Measurements from ENCODE around the gene NUP88.

NUP88 gene

DNA sequence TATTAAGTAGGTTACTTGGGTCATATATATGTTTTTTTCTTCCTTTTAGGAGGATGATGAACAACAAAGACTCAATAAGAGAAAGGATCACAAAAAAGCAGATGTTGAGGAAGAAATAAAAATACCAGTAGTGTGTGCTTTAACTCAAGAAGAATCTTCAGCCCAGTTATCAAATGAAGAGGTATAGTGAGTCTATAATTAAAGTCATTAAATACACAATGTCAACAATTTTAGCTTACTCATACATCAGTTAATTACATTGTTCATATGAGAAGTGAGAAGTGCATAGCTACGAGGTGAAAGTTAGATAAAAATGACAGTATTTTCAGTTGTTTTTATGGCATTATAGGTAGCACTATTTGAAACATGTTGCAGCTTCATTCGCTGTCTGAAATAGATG, 65.2 kb downstream of the NUP88 start:
- TF ChIP-seq, protein P1, sequence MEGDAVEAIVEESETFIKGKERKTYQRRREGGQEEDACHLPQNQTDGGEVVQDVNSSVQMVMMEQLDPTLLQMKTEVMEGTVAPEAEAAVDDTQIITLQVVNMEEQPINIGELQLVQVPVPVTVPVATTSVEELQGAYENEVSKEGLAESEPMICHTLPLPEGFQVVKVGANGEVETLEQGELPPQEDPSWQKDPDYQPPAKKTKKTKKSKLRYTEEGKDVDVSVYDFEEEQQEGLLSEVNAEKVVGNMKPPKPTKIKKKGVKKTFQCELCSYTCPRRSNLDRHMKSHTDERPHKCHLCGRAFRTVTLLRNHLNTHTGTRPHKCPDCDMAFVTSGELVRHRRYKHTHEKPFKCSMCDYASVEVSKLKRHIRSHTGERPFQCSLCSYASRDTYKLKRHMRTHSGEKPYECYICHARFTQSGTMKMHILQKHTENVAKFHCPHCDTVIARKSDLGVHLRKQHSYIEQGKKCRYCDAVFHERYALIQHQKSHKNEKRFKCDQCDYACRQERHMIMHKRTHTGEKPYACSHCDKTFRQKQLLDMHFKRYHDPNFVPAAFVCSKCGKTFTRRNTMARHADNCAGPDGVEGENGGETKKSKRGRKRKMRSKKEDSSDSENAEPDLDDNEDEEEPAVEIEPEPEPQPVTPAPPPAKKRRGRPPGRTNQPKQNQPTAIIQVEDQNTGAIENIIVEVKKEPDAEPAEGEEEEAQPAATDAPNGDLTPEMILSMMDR (IDR thresholded peaks at IDR 0.05; ENCODE audit: borderline replicate concordance, control extremely low read depth, extremely low read depth, insufficient read depth, missing control alignments) = no peak
- in situ Hi-C loops (cut with MboI; ENCODE audit: low sequenced_read_pairs, unreplicated experiment) = no loop called here
- DNase-seq (ENCODE audit: low spot score) = no peak

DNA sequence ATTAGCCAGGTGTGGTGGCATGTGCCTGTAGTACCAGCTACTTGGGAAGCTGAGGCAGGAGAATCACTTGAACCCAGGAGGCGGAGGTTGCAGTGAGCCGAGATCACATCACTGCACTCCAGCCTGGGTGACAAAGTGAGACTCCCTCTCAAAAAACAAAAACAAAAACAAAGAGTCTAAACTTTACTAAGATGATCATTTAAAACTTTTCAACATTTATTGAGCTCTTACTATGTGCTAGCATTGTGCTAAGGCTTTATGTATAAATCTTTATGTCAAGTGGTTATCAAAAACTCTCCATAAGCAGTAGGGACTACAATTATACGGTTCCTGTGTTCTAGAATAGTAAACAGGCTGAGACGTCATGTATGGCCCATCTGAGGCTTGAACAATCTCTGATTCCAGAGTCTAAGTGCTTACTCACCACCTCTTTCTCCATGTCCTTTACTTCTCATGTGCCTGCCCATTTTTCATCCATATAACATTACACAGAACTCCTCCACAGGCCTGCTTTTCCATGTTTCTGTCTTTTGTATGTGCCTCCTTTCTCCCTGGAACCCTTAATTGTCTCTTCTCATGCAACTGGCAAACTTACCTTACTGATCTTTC, 66.7 kb downstream of the NUP88 start:
- in situ Hi-C loops (cut with MboI; ENCODE audit: low sequenced_read_pairs, unreplicated experiment) = no loop called here
- no peak for DNase-seq (ENCODE audit: low spot score)

DNA sequence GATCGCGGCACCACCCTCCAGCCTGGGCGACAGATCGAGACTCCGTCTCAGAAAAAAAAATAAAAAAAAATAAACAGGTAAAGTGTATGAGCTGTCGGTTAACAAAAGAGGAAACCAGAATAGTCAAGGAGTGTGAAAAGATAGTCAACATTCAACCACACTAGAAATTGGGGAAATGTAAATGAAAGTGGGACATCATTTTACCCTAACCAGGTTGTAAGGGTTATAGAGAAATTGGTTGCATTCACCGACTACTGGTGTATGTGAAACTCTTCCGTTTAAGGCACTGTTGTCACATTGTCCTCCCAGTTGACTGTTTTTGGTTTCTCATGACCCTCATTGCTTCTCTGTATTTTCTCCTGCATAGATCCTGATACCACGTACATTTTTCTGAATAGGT, 74.5 kb downstream of the NUP88 start:
- in situ Hi-C loops (cut with MboI; ENCODE audit: low sequenced_read_pairs, unreplicated experiment) = no loop called here
- TF ChIP-seq, protein P1 (IDR thresholded peaks at IDR 0.05; ENCODE audit: borderline replicate concordance, control extremely low read depth, extremely low read depth, insufficient read depth, missing control alignments) = no peak
- no peak for DNase-seq (ENCODE audit: low spot score)

More for the DNA sequence above, 66.7 kb downstream of the NUP88 start:
- TF ChIP-seq, protein P1 (IDR thresholded peaks at IDR 0.05; ENCODE audit: borderline replicate concordance, control extremely low read depth, extremely low read depth, insufficient read depth, missing control alignments) = no peak

All from GM13976 (cell line).